ENCODE measurements around the gene THOC6. TPM values are rescaled to one million over a fixed set of nuclear protein-coding genes. Genes with fewer than 3 reads are reported as not detected.

THOC6 gene
- total RNA-seq, 2 experiments from 2014 or later = 33.6 to 36.0 TPM

- peaks cover 4% of the 10 kb centered on the region for H3K4me1 ChIP-seq (ENCODE audit: insufficient read depth, low read length, poor library complexity, severe bottlenecking)
- H4K20me1 ChIP-seq (ENCODE audit: insufficient read depth, low read length) = no peaks in the 10 kb centered on the region
- H3K9me3 ChIP-seq (ENCODE audit: low read length) = no peaks in the 10 kb centered on the region
- DNase-seq (ENCODE audit: low spot score) = no peak
- no peak overlapping the region for H3K4me3 ChIP-seq (ENCODE audit: low read depth, low read length, poor library complexity, severe bottlenecking)
- intact Hi-C loops (cut with micrococcal nuclease; ENCODE audit: unreplicated experiment) = no loop called here
- H3K27ac ChIP-seq (ENCODE audit: low read depth, low read length, poor library complexity, severe bottlenecking) = no peak overlapping the region
- TF ChIP-seq CTCF (conservative IDR thresholded peaks at IDR 0.05; ENCODE audit: low read length) (no peak), EZH2phosphoT487 (IDR thresholded peaks at IDR 0.05; ENCODE audit: borderline replicate concordance, low read depth, low read length) (no peak)
- H3K79me2 ChIP-seq (ENCODE audit: insufficient read depth, low read depth, low read length) = no peaks in the 10 kb centered on the region
- no peaks in the 10 kb centered on the region for H3K9me2 ChIP-seq (ENCODE audit: insufficient read depth, low read length)
- no TSS peak for BruUV-seq (replicated peaks)
- H2AFZ ChIP-seq (ENCODE audit: low read length) = no peak overlapping the region
- no peak overlapping the region for H3K4me2 ChIP-seq (ENCODE audit: low read length)
- ChIA-PET POLR2A (no interaction called here), CTCF (ENCODE audit: unreplicated experiment) (no interaction called here)
- H3K36me3 ChIP-seq (ENCODE audit: insufficient read depth, low read length) = no peaks in the 10 kb centered on the region
These were observed 22.5 kb upstream of the THOC6 start for GRCh38 chr16:3001316-3001715.

- Histone ChIP-seq H3K79me2 (ENCODE audit: insufficient read depth, low read depth, low read length) (no peaks in the 10 kb centered on the region), H3K9me2 (ENCODE audit: insufficient read depth, low read length) (no peaks in the 10 kb centered on the region), H3K9me3 (ENCODE audit: low read length) (no peaks in the 10 kb centered on the region), H3K4me2 (ENCODE audit: low read length) (peak overlapping the region; percentile 3; the same call in 1 of the 2 replicates), H3K36me3 (ENCODE audit: insufficient read depth, low read length) (no peaks in the 10 kb centered on the region), H3K4me1 (ENCODE audit: insufficient read depth, low read length, poor library complexity, severe bottlenecking) (peaks cover 23% of the 10 kb centered on the region), H3K4me3 (ENCODE audit: low read depth, low read length, poor library complexity, severe bottlenecking) (peak overlapping the region; percentile 15), H4K20me1 (ENCODE audit: insufficient read depth, low read length) (no peaks in the 10 kb centered on the region), H3K27ac (ENCODE audit: low read depth, low read length, poor library complexity, severe bottlenecking) (no peak overlapping the region), H2AFZ (ENCODE audit: low read length) (no peak overlapping the region)
- ChIA-PET CTCF (ENCODE audit: unreplicated experiment) (interaction anchor here (0.6 to 1.5 kb wide), 5 partner anchors 21 to 84 kb away, joined by 3 to 5 read pairs (median 3); partner anchors contain the start of gene PKMYT1), POLR2A (interaction anchor here (1.1 to 1.3 kb wide), 2 partner anchors 24 to 45 kb away, joined by 4 to 6 read pairs; no protein-coding TSS in a partner anchor)
- DNase-seq (ENCODE audit: low spot score) = peak; percentile 99
- intact Hi-C loops (cut with micrococcal nuclease; ENCODE audit: unreplicated experiment) = loop anchor here (1.0 to 2.0 kb wide), 4 partner anchors 17 to 55 kb away; partner anchors contain the start of genes PAQR4 and TNFRSF12A
- no TSS peak for BruUV-seq (replicated peaks)
- peak; percentile 82 for TF ChIP-seq CTCF (conservative IDR thresholded peaks at IDR 0.05; ENCODE audit: low read length)
- TF ChIP-seq EZH2phosphoT487 (IDR thresholded peaks at IDR 0.05; ENCODE audit: borderline replicate concordance, low read depth, low read length) = no peak
These were observed 20.1 kb upstream of the THOC6 start for GRCh38 chr16:3003582-3004270.

GRCh38 chr16:3004319-3004718 lies 19.5 kb upstream of the THOC6 start:
- POLR2A ChIA-PET = interaction anchor here (1.3 kb wide), 1 partner anchor 24 kb away, joined by 4 read pairs; no protein-coding TSS in a partner anchor
- Histone ChIP-seq H3K4me2 (ENCODE audit: low read length) (no peak overlapping the region; the same call in 1 of the 2 replicates), H4K20me1 (ENCODE audit: insufficient read depth, low read length) (no peaks in the 10 kb centered on the region), H3K9me3 (ENCODE audit: low read length) (no peaks in the 10 kb centered on the region), H3K79me2 (ENCODE audit: insufficient read depth, low read depth, low read length) (no peaks in the 10 kb centered on the region), H3K27ac (ENCODE audit: low read depth, low read length, poor library complexity, severe bottlenecking) (no peak overlapping the region), H3K4me3 (ENCODE audit: low read depth, low read length, poor library complexity, severe bottlenecking) (no peak overlapping the region), H3K4me1 (ENCODE audit: insufficient read depth, low read length, poor library complexity, severe bottlenecking) (peaks cover 23% of the 10 kb centered on the region), H3K36me3 (ENCODE audit: insufficient read depth, low read length) (no peaks in the 10 kb centered on the region), H2AFZ (ENCODE audit: low read length) (no peak overlapping the region), H3K9me2 (ENCODE audit: insufficient read depth, low read length) (no peaks in the 10 kb centered on the region)
- BruUV-seq (replicated peaks) = no TSS peak
- intact Hi-C loops (cut with micrococcal nuclease; ENCODE audit: unreplicated experiment) = loop anchor here (1.0 to 2.0 kb wide), 2 partner anchors 35 to 54 kb away; partner anchors contain the start of gene PAQR4
- DNase-seq (ENCODE audit: low spot score) = no peak
- CTCF ChIA-PET (ENCODE audit: unreplicated experiment) = interaction anchor here (0.6 to 1.5 kb wide), 4 partner anchors 20 to 48 kb away, joined by 3 to 5 read pairs (median 4); partner anchors contain the start of gene PKMYT1
- no peak for TF ChIP-seq EZH2phosphoT487 (IDR thresholded peaks at IDR 0.05; ENCODE audit: borderline replicate concordance, low read depth, low read length)
- no peak for TF ChIP-seq CTCF (conservative IDR thresholded peaks at IDR 0.05; ENCODE audit: low read length)

Data from OCI-LY7 (cell line).